Skin epidermis (tissue), 12 donors: ENCODE data around the gene ETFA.

Experiments
- H3K27ac ChIP-seq, 21 experiments: fragments of 200-600 bp; sonication (generic) in 11 of 21; one replicate each; pipeline ENCODE4 v1.5.0; 2020; ENCODE audit warnings: mild to moderate bottlenecking in 3 of 21, inconsistent platforms in 2 of 21, moderate library complexity in 2 of 21
- H3K4me3 ChIP-seq, 7 experiments: fragments of 200-600 bp; sonication (generic) in 2 of 7; one replicate each; pipeline ENCODE4 v1.5.0; 2020; ENCODE audit warnings: inconsistent platforms in 2 of 7, mild to moderate bottlenecking in 2 of 7, moderate library complexity in 1 of 7

The ETFA gene

GRCh38 chr15:76201536-76202255 lies 109.6 kb downstream of the ETFA start:
- H3K27ac ChIP-seq: no peak overlapping the region
- no peak overlapping the region for H3K4me3 ChIP-seq

DNA sequence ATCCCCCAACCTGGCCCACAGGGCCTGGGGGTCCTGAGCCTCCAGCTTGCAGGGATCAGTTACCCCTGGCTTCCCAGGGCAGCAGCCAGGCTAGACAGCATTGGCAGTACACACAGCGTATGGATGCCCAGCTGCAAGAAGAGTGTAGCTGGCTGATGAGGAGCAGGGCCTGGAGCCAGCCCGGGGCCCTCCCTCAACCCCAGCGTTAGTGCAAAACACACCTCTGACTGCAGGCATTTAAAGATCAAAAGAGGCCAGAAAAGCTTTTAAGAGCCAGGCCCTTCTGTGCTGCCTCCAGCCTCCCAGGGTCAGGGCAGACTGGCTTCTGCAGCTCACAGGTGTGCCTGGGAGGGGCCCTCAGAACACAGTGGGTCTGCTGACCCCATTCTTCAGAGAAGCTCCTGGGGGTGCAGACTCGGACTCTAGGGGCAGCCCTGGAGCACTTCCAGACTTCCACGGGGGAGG lies 110.6 kb downstream of the ETFA start:
- H3K27ac ChIP-seq: no peak overlapping the region

DNA sequence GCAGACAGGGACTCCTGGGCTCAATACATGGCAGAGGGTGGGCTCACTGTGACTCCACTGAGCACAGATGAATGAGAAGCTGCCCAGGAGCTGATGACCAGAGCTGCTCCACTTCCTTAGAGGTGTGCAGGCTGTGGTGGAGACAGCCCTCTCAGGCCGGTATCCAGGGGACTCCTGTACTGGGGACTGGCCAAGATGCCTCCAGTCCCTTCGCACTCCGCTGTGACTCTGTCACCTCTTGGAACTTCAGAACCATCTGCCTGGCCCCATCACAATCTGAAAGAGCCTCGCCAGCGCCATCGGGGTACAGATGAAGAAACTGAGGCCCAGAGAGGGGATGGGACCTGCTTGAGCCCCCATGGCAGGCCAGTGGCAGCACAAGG lies 111.2 kb downstream of the ETFA start:
- no peak overlapping the region for H3K27ac ChIP-seq
- no peak overlapping the region for H3K4me3 ChIP-seq

More for the DNA sequence above, 110.6 kb downstream of the ETFA start:
- no peak overlapping the region for H3K4me3 ChIP-seq

DNA sequence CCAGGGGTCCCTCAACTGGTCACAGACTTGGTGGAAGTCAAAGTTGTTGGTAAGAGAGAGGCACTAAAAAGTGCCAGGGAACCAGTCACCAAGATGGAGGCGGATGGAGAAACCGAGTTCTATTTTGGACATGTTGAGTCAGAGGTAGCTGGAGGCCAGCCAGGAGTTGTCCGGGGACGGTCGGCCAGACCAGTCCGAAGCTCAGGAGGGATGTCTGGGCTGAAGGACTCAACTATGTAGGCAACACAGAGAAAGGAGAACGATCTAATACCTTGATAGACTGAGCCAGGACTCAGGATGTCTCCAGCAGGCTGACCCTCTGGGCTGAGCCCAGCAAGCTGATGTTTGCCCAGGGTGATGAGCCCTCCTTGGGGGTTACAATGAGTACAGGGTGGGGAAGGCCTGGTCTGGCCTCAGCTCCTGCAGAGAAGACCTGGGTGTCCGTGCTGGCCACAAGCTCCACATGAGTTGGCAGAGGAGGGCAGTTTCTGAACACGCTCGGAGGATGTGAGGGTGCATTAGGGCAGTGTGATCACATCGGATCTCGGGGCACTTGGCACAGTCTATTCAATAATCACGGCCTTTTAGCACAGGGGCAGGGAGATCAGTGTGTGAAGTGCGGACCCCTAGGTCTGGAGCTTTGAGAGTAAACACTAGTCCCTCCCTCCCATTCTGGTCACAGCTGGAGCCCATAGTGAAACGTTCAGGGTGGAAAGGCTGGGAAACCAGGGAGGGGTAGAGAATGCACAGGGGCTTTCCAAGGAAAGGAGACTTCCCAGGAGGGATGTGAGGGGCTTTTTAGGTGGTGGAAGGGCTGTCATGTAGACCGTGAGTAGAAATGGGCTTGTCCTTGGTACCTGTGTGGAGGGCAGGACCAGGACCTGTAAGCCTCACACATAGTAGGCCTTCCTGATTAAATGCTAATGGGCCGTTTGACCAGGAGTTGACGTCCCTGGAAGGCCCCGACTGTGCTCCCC lies 111.9 kb downstream of the ETFA start:
- Histone ChIP-seq H3K4me3 (no peak overlapping the region), H3K27ac (no peak overlapping the region)

GRCh38 chr15:76198456-76199105 lies 112.7 kb downstream of the ETFA start:
- no peak overlapping the region for H3K4me3 ChIP-seq
- H3K27ac ChIP-seq: peak overlapping the region in 8 of 21 experiments; percentile 10 to 78 (median 39)

- H3K27ac ChIP-seq: peak overlapping the region in 17 of 21 experiments; percentile 8 to 85 (median 66)
These were observed 113.4 kb downstream of the ETFA start for GRCh38 chr15:76197703-76198455.

GRCh38 chr15:76196269-76197231 lies 114.7 kb downstream of the ETFA start:
- peak overlapping the region in 18 of 21 experiments; percentile 30 to 85 (median 68) for H3K27ac ChIP-seq
- H3K4me3 ChIP-seq: no peak overlapping the region

More at GRCh38 chr15:76197703-76198455, 113.4 kb downstream of the ETFA start:
- no peak overlapping the region for H3K4me3 ChIP-seq

GRCh38 chr15:76195506-76196268 lies 115.6 kb downstream of the ETFA start:
- no peak overlapping the region for H3K4me3 ChIP-seq
- peak overlapping the region in 7 of 21 experiments; percentile 5 to 77 (median 66) for H3K27ac ChIP-seq

DNA sequence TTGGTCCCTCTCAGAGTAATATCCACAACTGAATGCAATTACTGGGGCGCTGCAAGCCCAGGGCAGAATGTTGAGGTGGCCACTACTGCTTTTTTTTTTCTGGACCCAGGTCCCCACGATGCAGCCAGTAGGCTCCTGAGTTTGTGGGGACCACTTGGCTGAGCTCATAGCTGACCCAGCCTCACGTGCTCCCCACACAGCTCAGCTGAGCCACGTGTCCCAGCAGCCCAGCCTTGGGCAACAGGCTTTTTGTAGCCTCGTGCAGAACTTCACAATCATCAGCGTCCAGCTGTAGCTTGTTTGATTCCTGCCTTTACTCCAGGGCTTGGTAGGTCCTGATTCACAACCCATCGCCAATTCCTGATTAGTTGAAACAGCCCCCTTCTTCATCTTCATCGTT lies 117.3 kb downstream of the ETFA start:
- H3K27ac ChIP-seq: no peak overlapping the region
- H3K4me3 ChIP-seq: no peak overlapping the region

DNA sequence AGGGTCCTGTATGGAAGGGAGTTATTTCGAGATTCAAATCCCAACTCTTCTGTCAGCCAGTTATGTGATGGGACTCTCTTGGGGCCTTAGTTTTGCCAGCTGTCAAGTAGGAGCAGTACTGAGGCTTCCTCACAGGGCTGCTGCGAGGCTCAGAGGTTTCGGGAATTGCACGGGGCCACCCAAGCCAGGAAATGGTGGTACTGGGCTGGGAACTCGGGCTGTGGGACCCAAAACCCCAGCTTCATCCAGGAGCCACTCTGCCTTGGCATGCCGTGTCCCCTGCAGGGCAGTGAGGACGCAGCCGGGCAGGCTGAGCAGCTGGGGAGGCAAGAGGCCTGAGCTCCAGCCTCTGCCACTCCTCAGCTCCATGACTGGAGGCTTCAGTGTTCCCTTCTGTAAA lies 118.6 kb downstream of the ETFA start:
- Histone ChIP-seq H3K27ac (no peak overlapping the region), H3K4me3 (no peak overlapping the region)

DNA sequence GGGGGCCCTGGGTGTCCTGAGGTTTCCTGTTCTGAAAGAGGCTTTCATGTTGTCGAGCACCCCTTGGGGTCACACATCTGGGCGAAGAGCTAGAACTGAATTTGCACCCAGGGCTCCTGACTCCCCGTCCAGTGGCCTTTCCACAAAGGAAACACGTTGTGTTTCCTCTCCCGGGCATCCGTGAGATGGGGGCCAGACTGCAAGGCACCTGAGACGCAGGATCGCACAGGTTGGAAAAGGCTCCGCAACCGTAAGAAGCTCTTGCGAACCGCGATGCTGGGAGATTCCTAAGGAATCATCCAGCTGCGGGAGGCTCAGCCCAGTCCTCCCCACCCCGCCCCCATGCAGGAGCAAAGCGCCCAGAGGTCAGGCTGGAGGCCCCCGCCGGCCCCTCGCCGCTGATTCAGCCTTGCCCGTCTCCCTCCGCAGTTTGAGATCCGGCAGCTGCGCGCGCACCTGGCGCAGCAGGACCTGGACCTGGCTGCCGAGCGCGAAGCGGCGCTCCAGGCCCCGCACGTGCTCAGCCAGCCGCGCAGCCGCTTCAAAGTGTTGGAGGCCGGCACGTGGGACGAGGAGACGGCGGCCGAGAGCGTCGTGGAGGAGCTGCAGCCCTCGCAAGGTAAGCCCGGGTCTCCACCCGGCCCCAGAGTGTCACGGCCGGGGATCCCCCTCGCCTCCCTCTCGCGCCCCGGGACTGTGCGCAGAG lies 119.6 kb downstream of the ETFA start:
- Histone ChIP-seq H3K4me3 (no peak overlapping the region), H3K27ac (no peak overlapping the region)

GRCh38 chr15:76190751-76191538 lies 120.3 kb downstream of the ETFA start:
- Histone ChIP-seq H3K27ac (peak overlapping the region in 1 of 21 experiments; percentile 7), H3K4me3 (peak overlapping the region in 3 of 7 experiments; percentile 17 to 27 (median 18))

- no peak overlapping the region for H3K27ac ChIP-seq
- peak overlapping the region in 1 of 7 experiments; percentile 18 for H3K4me3 ChIP-seq
These were observed 121.2 kb downstream of the ETFA start for GRCh38 chr15:76190070-76190564.

DNA sequence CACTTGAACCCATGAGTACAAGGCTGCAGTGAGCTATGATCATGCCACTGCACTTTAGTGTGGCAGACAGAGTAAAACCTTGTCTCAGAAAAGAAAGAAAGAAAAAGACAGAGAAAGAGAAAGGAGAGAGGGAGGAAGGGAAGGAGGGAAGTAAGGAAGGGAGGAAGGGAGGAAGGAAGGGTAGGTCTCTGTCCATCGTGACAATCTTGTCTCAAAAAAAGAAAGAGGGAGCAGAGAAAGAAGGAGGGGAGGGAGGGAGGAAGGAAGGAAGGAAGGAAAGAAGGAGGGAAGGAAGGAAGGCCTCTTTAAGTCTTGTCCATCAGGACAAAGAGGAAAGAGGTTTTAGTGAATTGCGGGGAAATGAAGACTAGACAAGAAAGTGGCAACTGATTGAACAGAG lies 122.2 kb downstream of the ETFA start:
- Histone ChIP-seq H3K27ac (no peak overlapping the region), H3K4me3 (no peak overlapping the region)

GRCh38 chr15:76187163-76187562 lies 124.1 kb downstream of the ETFA start:
- H3K4me3 ChIP-seq: no peak overlapping the region
- no peak overlapping the region for H3K27ac ChIP-seq

GRCh38 chr15:76185716-76186115 lies 125.6 kb downstream of the ETFA start:
- H3K4me3 ChIP-seq: no peak overlapping the region
- H3K27ac ChIP-seq: no peak overlapping the region
